ENCODE results near the gene MYADML2.

DNA sequence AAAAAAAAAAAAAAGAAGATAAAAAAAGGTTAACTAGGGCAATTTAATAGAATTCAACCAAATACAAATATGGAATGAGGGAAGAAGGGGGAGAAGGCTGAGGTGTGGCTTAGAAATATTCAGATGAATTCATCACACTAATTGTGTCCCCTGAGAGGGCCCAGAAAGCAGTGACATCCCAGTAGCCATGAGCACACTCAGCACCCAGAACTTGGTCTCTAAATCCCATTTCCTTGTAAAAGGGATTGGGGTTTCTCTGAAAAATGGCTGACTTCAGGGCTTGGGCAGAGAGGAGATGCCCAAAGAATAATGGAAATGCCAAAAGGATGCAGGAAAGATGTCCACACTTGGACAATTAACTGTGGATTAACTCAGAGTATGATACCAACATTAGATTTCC is 26.4 kb upstream of the MYADML2 start:
- TF ChIP-seq CTCF (IDR thresholded peaks at IDR 0.05 in 8 of 11, conservative IDR thresholded peaks at IDR 0.05 in 3 of 11) = no peak
- no peak for TF ChIP-seq POLR2A (IDR thresholded peaks at IDR 0.05)
- TF ChIP-seq POLR2AphosphoS5 (IDR thresholded peaks at IDR 0.05) = no peak
